GM12878 (cell line): ENCODE data around the gene FERMT3. TPM values are rescaled to one million over a fixed set of nuclear protein-coding genes. Genes with fewer than 3 reads are reported as not detected.

ENCODE experiments used
- BCL3 ChIP-seq: IDR thresholded peaks from 2 replicates; pipeline ENCODE4 v1.6.1; 2011; ENCODE audit warnings: borderline replicate concordance, low read depth, mild to moderate bottlenecking, moderate library complexity, low read length; ENCODE audit not compliant: insufficient read depth, poor library complexity, severe bottlenecking
- CBX3 ChIP-seq: fragments of 200-600 bp; sonication (generic); IDR thresholded peaks from 2 replicates; pipeline ENCODE4 v1.6.1; 2016; ENCODE audit warnings: low read depth, borderline replicate concordance
- ELK1 ChIP-seq: IDR thresholded peaks from 2 replicates; pipeline ENCODE4 v1.6.1; 2012; ENCODE audit warnings: low read depth, low read length, improper control_type of control experiment
- HDGF ChIP-seq: fragments of 450-650 bp; IDR thresholded peaks from 2 replicates; pipeline ENCODE4 v1.6.1; 2016; ENCODE audit warnings: antibody characterized with exemption
- HSF1 ChIP-seq: fragments of 150-350 bp; IDR thresholded peaks from 2 replicates; pipeline ENCODE4 v1.6.1; 2014; ENCODE audit warnings: mild to moderate bottlenecking, low read depth, low read length
- IRF3 ChIP-seq: fragments of 450-650 bp; IDR thresholded peaks from 2 replicates; pipeline ENCODE4 v1.6.1; 2014; ENCODE audit warnings: mild to moderate bottlenecking
- KDM1A ChIP-seq: fragments of 200-600 bp; sonication (generic); IDR thresholded peaks from 2 replicates; pipeline ENCODE4 v1.6.1; 2016; ENCODE audit warnings: borderline replicate concordance
- MTA3 ChIP-seq: IDR thresholded peaks from 2 replicates; pipeline ENCODE4 v1.6.1; 2012; ENCODE audit warnings: low read length, inconsistent platforms, borderline replicate concordance
- NRF1 ChIP-seq: conservative IDR thresholded peaks from 2 replicates; pipeline ENCODE4 v1.6.1; 2011; ENCODE audit warnings: mild to moderate bottlenecking, low read depth, low read length, improper control_type of control experiment
- PRDM15 ChIP-seq: fragments of 450-650 bp; formaldehyde crosslinking; IDR thresholded peaks from 2 replicates; pipeline ENCODE4 v1.4.0; 2020; ENCODE audit warnings: mild to moderate bottlenecking, moderate library complexity
- REST ChIP-seq: IDR thresholded peaks from 2 replicates; pipeline ENCODE4 v1.6.1; 2012; ENCODE audit warnings: mild to moderate bottlenecking, low read depth, low read length
- SMAD5 ChIP-seq: IDR thresholded peaks from 2 replicates; pipeline ENCODE4 v1.6.1; 2016; ENCODE audit warnings: antibody characterized with exemption, low read depth
- SP1 ChIP-seq: IDR thresholded peaks from one replicate; pipeline ENCODE4 v1.6.1; 2011; ENCODE audit warnings: low read depth, low read length
- SREBF1 ChIP-seq: IDR thresholded peaks from 2 replicates; pipeline ENCODE4 v1.6.1; 2012; ENCODE audit warnings: mild to moderate bottlenecking, low read length
- SRF ChIP-seq, 2 experiments: IDR thresholded peaks; 2 replicates each; pipeline ENCODE4 v1.6.1; 2011; ENCODE audit warnings: low read depth in 2 of 2, low read length in 2 of 2, mild to moderate bottlenecking in 1 of 2, moderate library complexity in 1 of 2
- ZNF274 ChIP-seq: IDR thresholded peaks from one replicate; pipeline ENCODE4 v1.8.0; 2011; ENCODE audit not compliant: insufficient read length, insufficient read depth
- polyA plus RNA-seq, 11 experiments: library from polyadenylated mRNA; depleted of rRNA in 4 of 11; unstranded in 6 of 11; stranded (reverse) in 5 of 11; fragments of >200 nt; fragmentation: Nextera tagmentation in 4 of 11; fragmentation: Illumina TruSeq in 1 of 11; extraction: Ambion mirVana in 4 of 11; extraction: Trizol in 1 of 11; gene quantifications; 1 replicate in 1 of 11; 2 replicates in 10 of 11; pipeline versions ENCODE4 v1.2.1 to v1.2.3, GENCODE V29; 2011 to 2016; ENCODE audit warnings: inconsistent platforms in 2 of 11, missing spikeins in 2 of 11, low read depth in 1 of 11
- total RNA-seq, 4 experiments: library from RNA; depleted of rRNA in 3 of 4; stranded (reverse); fragments of >200 nt in 3 of 4; fragmentation: Illumina TruSeq in 1 of 4; extraction: Trizol in 1 of 4; gene quantifications; 2 replicates each; pipeline versions ENCODE4 v1.2.1 to v1.2.3, GENCODE V29; 2013 to 2021

The FERMT3 gene
- total and polyA plus RNA-seq, 10 of the 15 experiments (the other 5 are each of a cell fraction or from before 2014, with no cell fraction given), result 2.0 to 211 (median 114) TPM

- TF ChIP-seq NRF1 (no peak), CBX3 (no peak), BCL3 (no peak), IRF3 (no peak), KDM1A (no peak), ELK1 (no peak), SP1 (no peak), ZNF274 (no peak), MTA3 (no peak), REST (no peak), HDGF (peak; percentile 28; the same call in 1 of the 2 replicates), SMAD5 (no peak), HSF1 (no peak), PRDM15 (CRISPR knock-in tag) (no peak), SRF (IDR thresholded peaks at IDR 0.05; ENCODE audit: low read depth in 2 of 2, low read length in 2 of 2) (no peak), SREBF1 (no peak)
These were observed 53.1 kb downstream of the FERMT3 start (continued) for GRCh38 chr11:64259533-64260067.
